Peyer's patch (tissue), 4 donors: ENCODE measurements around the gene ONECUT3.

Experiments
- POLR2A ChIP-seq, 2 donors: fragments of 450-650 bp; IDR thresholded peaks; one replicate each; pipeline ENCODE4 v1.5.1; 2017; ENCODE audit warnings: antibody characterized with exemption in 2 of 2, mild to moderate bottlenecking in 2 of 2, moderate library complexity in 2 of 2
- TF ChIP-seq, protein P1 (sequence below), 6 experiments: fragments of 450-650 bp in 4 of 6; fragments of 200-600 bp in 2 of 6; sonication (generic) in 1 of 6; IDR thresholded peaks; one replicate each; pipeline ENCODE4 v1.5.1; 2017 to 2019; ENCODE audit warnings: antibody characterized with exemption in 6 of 6, mild to moderate bottlenecking in 3 of 6, moderate library complexity in 1 of 6

DNA sequence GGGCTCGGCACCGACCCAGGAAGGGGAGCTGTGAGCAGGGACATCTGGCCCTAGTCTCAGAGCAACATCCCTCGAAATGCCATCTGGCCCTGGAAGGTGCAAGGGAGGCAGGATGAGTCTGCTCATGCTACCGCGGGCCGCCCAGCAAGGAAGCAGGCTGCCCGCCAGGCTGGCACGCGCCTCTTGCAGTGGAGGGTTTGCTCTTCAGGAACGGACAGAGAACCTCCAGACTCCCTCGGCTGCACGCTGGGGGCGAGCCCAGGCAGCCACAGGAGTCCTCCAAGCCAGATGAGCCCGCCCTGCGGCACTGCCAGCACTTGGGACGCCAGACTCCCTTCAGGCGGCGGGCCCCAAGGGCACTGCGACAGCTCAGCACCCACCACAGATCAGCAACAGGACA, 68.9 kb downstream of the ONECUT3 start:
- no peak for TF ChIP-seq POLR2A (IDR thresholded peaks at IDR 0.05)
- TF ChIP-seq, protein P1, sequence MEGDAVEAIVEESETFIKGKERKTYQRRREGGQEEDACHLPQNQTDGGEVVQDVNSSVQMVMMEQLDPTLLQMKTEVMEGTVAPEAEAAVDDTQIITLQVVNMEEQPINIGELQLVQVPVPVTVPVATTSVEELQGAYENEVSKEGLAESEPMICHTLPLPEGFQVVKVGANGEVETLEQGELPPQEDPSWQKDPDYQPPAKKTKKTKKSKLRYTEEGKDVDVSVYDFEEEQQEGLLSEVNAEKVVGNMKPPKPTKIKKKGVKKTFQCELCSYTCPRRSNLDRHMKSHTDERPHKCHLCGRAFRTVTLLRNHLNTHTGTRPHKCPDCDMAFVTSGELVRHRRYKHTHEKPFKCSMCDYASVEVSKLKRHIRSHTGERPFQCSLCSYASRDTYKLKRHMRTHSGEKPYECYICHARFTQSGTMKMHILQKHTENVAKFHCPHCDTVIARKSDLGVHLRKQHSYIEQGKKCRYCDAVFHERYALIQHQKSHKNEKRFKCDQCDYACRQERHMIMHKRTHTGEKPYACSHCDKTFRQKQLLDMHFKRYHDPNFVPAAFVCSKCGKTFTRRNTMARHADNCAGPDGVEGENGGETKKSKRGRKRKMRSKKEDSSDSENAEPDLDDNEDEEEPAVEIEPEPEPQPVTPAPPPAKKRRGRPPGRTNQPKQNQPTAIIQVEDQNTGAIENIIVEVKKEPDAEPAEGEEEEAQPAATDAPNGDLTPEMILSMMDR (IDR thresholded peaks at IDR 0.05), result no peak
